ENCODE measurements around the gene PEX14.
"Not testable (repeated sequence)": the region's sequence is repeated elsewhere in the genome, so short reads cannot be mapped to it uniquely, and the experiment has no call there.

The PEX14 gene

GRCh38 chr1:10451287-10451686 is 23.5 kb upstream of the PEX14 start:
- no peak for DNase-seq

- no peak for DNase-seq
Measured at GRCh38 chr1:10456048-10456447, 18.7 kb upstream of the PEX14 start.

- DNase-seq, result no peak
Measured at GRCh38 chr1:10456661-10457060, 18.1 kb upstream of the PEX14 start.

- not testable (repeated sequence) for DNase-seq
Measured at GRCh38 chr1:10457462-10457861, 17.3 kb upstream of the PEX14 start.

- no peak for DNase-seq
Measured at GRCh38 chr1:10457875-10458274, 16.9 kb upstream of the PEX14 start.

- no peak for DNase-seq
Measured at GRCh38 chr1:10459184-10459583, 15.6 kb upstream of the PEX14 start.

- no peak for DNase-seq
Measured at GRCh38 chr1:10467078-10467477, 7.7 kb upstream of the PEX14 start.

GRCh38 chr1:10470043-10470442 is 4.7 kb upstream of the PEX14 start:
- no peak for DNase-seq

- DNase-seq, result no peak
Measured at GRCh38 chr1:10471411-10472219, 3.1 kb upstream of the PEX14 start.

- DNase-seq, result peak; percentile 95
Measured at GRCh38 chr1:10472220-10473144, 2.3 kb upstream of the PEX14 start, which contains the start of gene DFFA. TSS of gene DFFA (minus strand) at chr1:10472529. CDS start at chr1:10472458, 71 bp downstream.

GRCh38 chr1:10473145-10473765 is 1.5 kb upstream of the PEX14 start:
- DNase-seq, result no peak

- DNase-seq, result not testable (repeated sequence)
Measured at GRCh38 chr1:10474309-10474612, 489 bp upstream of the PEX14 start.

- DNase-seq, result no peak
Measured at GRCh38 chr1:10475510-10475909, 760 bp downstream of the PEX14 start.

- DNase-seq, result no peak
Measured at GRCh38 chr1:10479296-10479695, 4.5 kb downstream of the PEX14 start.

GRCh38 chr1:10480614-10481013 is 5.9 kb downstream of the PEX14 start:
- DNase-seq, result no peak

- no peak for DNase-seq
Measured at GRCh38 chr1:10484521-10484920, 9.8 kb downstream of the PEX14 start.

- no peak for DNase-seq
Measured at GRCh38 chr1:10489291-10490055, 14.7 kb downstream of the PEX14 start.

- no peak for DNase-seq
Measured at GRCh38 chr1:10490286-10490970, 15.7 kb downstream of the PEX14 start.

GRCh38 chr1:10494418-10494753 is 19.6 kb downstream of the PEX14 start:
- DNase-seq, result no peak

- peak; percentile 5 for DNase-seq
Measured at GRCh38 chr1:10494754-10495474, 20.2 kb downstream of the PEX14 start.

GRCh38 chr1:10495475-10495817 is 20.7 kb downstream of the PEX14 start:
- DNase-seq, result no peak

GRCh38 chr1:10495952-10496351 is 21.2 kb downstream of the PEX14 start:
- no peak for DNase-seq
